Hindlimb muscle (tissue), 1 donor: ENCODE results near the gene ARRDC3. TPM values are rescaled to one million over a fixed set of nuclear protein-coding genes. Genes with fewer than 3 reads are reported as not detected.
"Not testable (repeated sequence)": the region's sequence is repeated elsewhere in the genome, so short reads cannot be mapped to it uniquely, and the experiment has no call there.

ENCODE experiments used
- DNase-seq: peaks from one replicate; pipeline ENCODE4 v3.0.0-alpha.2; 2013
- polyA plus RNA-seq: library from polyadenylated mRNA; unstranded; fragments of 120-200 nt; gene quantifications from one replicate; pipeline ENCODE4 v1.2.1, GENCODE V29; 2013; ENCODE audit not compliant: insufficient read length

ARRDC3 gene
- polyA plus RNA-seq, 1 donor, result 53.0 TPM

DNA sequence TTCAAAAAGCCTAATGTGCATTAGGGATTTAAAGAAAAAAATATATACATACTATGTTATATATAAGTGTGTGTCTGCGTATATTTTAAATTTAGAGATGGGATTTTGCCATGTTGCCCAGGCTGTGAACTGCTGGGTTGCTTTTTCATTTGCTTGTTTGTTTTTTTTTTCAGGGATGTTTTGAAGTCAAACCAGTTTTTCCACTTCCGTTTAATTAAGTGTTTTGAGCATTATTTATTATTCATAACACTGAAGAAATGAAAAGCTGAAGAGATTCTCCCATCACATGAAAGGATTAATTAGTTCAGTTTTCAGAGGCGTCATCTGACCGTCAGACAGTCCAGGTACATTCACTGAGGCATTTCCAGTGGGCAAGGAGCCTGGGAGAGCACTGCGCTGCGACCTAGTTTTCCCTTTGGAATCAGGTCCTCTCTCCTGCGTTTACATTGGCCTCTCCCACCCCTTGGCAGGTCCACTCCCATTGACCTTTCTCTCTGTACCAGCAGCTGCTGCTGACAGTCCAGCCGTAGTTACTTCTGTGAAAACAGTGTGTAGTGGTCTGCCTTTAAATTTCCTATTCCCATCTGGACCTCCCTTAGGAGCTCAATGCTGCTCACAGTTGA is 26.0 kb downstream of the ARRDC3 start:
- DNase-seq, result no peak

DNA sequence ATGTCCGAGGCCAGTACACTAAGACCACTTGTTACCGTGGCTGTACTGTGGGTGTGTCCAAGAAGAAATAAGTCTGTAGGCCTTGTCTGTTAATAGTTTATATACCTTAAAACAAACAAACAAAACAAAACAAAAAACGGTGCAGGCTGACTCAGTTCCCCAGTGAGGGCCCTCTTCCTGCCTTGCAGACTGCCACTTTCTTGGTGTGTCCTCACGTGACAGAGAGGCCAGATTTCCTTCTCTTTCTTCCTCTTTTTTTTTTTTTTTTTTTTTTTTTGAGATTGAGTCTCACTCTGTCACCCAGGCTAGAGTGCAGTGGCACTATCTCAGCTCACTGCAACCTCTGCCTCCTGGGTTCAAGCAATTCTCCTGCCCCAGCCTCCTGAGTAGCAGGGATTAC is 28.2 kb downstream of the ARRDC3 start:
- DNase-seq, result not testable (repeated sequence)

DNA sequence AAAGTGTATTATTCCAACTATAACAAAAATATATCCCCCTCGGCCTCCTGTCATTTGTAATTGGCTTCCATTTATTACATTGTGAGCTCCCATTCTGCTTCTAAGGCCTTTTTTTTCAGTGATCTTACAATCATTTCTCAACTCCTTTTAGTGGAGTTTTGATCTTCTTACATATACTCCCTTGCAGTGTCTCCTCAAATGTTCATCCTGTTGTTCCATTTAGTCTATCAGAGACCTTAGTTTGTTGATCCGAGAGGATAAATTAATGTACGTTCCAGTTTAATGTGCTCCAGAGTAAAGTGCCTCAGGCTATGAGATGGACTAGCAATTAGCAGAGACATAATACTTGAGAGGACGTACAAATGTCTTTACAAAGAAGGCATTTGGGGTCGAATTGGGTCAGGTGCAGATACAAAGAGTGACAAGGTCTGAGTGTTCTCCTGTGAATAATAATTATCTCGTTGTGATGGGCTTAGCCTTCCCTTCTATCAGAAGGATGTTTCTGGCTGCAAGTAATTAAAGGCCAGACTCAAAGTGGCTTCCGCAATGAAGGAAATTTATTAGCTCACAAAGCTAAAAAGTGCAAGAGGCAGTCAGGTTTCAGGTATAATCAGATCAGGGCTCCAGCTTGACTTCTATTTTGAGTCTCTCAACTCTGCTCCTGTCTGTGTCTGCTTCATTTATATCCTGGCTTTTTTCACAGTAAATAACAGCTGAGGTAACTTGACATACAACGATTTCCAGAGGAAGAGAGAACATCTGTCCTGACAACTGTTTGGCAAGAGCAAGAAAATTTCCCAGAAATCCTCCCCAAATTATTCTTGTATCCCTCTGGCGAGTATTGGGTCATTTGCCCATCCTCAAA is 30.1 kb downstream of the ARRDC3 start:
- no peak for DNase-seq

DNA sequence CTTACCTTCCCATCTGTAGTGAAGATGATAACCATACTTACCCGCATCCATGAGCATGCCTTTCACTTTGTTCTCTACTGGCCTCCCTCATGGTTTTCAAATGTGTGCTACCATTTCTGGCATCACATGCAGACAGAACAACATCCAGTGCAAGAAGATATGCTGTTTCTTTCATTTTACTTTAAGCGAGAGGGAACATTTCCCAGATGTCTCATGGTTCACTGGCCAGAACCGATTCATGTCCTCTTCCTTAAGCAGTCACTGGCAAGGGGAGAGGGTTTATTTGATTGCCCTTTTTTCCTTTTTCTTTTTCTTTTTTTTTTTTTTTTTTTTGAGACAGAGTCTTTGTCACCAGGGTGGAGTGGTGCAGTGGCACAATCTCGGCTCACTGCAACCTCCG is 37.7 kb downstream of the ARRDC3 start:
- peak; percentile 34 for DNase-seq

DNA sequence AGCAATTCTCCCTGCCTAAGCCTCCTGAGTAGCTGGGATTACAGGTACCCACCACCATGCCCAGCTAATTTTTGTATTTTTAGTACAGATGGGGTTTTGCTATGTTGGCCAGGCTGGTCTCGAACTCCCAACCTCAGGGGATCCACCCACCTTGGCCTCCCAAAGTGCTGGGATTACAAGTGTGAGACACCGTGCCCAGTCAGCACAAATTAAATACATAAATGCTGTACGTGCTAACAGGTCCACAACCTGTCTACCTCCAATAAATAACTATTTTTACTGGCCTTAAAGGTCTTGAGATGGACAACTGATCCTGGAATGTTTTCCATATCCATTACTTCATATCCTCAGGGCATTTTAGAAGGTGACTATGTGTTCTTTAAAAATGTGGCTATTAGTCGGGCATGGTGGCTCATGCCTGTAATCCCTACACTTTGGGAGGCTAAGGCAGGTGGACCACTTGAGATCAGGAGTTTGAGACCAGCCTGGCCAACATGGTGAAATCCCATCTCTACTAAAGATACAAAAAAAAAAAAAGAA is 38.4 kb downstream of the ARRDC3 start:
- DNase-seq, result not testable (repeated sequence)

DNA sequence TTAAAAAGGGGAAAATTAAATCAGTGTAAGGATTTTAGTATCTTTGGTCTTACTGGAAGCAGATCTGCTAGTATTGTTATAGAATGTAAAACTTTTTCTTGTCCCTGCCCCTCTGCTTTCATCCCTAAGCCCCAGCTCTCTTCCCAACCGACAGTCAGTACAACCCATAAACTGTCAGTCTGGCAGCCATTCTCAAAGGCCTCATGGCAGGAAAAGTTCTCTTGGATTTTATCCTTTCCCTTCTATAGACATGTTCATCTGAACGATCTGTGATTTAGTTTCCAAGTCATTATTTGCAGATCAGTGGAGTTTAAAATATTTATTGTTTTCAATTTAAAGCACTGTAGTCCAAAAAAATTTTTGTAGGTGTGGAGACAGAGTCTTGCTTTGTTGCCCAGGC is 39.2 kb downstream of the ARRDC3 start:
- DNase-seq, result peak; percentile 22

DNA sequence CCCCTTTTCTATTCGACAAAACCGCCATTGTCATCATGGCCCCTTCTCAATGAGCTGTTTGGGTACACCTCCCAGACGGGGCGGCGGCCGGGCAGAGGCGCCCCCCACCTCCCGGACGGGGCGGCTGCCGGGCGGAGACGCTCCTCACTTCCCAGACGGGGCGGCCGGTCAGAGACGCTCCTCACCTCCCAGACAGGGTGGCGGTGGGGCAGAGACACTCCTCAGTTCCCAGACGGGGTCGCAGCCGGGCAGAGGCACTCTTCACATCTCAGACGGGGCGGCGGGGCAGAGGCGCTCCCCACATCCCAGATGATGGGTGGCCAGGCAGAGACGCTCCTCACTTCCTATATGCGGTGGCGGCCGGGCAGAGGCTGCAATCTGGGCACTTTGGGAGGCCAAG is 40.2 kb downstream of the ARRDC3 start:
- not testable (repeated sequence) for DNase-seq

DNA sequence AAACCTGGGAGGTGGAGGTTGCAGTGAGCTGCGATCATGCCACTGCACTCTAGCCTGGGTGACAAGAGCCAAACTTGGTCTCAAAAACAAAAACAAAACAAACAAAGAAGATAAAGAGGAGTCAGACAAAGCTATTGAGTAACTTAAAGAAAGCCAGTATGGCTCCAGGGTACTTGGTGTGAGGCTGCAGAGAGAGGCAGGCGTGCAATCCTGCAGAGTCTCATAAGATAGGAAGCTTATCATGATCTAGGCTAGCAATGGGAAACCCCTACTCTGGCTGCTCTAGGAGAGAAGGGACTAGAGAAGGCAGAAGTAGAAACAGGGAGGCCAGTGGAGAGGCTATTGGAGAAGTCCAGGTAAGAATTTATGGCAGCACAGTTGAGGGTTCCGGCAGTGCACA is 42.0 kb downstream of the ARRDC3 start:
- no peak for DNase-seq

DNA sequence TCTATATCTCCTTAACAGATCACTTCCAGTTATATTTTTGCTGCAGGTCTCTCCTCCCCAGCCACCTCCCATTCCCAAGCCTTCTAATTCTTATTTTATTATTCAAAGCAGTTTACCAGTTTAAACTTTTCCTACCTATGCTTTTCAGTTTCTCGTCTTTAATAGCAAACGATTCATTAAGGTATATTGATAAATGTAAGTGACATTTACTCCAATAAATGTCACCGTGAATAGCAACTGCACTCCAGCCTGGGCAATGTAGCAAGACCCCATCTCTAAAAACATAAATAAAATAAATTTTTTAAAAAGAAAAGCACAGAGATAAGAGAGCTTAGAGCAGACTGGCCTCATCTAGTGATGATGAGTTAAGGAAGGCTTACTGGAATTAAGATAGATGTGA is 42.6 kb downstream of the ARRDC3 start:
- no peak for DNase-seq

DNA sequence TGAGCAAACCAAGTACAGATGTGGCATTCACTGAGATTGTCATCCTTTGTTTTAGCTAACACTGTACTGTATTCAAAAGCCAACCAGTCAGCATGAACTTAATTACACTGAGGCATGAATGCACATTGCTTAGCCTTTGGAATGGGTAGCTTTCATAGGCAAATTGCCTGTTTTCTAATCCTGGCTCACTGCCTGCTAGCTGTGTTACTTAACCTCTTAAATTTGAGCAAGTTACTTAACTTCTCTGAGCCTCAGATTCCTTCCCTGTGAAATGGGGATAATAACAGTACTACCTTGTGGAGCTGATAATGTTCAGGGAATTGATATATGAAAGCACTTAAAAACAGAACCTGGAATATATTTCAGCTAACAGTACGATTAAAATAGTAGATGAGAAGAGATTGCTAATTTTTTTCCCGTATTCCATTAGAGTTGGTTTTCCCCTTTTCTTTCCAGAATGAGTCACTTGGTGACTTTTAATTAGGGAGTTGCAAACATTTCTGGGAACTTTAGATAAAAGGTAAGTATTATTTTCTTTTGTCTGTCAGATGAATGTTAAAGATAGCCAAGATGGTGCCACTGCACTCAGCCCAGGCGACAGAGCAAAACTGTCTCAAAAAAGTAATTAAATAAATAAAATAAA is 43.9 kb downstream of the ARRDC3 start:
- no peak for DNase-seq

DNA sequence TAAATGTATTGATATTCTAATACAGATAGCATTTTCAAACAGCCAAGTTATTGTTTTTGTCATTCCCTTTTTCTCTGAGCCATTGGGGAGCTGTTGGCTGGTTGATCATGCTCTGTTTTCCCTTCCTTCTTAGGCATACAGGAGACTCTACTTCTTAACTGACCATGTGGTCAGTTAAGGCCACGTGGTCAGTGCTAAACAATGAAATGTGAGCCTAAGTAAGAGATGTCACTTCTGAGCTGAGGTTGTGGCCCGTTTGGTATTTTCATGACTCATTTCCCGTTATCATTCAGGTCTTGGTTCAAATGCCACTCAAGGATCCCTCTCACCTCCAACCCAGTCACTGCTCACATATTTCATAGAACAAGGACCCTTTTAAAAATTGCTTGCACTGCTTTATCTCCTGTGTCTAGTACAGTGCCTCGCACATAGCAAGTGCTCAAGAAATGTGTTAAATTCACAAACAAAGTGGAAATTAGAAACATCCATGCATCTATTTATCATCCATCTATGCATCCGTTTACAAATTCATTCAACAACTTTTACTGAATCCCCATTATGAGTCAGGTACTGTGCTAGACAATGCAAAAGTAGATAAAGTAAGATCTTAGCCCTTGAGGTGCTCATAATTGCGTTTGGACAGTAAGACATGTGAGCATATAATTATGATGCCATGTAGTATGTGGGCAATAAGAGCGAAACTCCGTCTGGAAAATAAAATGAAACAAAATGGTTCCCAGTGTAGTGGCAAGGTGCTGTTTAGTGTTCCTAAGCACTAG is 50.7 kb downstream of the ARRDC3 start:
- no peak for DNase-seq

DNA sequence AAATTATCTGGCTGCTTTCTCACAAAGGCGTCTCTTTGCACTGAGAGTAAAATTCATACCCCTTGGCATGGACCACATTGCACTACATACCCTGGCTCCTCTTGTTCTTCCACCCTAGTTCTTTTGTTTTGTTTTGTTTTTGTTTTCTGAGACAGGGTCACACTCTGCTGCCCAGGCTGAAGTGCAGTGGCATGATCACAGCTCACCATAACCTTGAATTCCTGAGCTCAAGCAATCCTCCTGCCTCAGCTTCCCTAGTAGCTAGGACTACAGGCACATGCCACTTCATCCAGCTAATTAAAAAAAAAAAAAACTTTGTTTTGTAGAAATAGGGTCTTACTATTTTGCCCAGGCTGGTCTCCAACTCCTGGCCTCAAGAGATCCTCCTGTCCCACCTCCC is 51.4 kb downstream of the ARRDC3 start:
- no peak for DNase-seq

DNA sequence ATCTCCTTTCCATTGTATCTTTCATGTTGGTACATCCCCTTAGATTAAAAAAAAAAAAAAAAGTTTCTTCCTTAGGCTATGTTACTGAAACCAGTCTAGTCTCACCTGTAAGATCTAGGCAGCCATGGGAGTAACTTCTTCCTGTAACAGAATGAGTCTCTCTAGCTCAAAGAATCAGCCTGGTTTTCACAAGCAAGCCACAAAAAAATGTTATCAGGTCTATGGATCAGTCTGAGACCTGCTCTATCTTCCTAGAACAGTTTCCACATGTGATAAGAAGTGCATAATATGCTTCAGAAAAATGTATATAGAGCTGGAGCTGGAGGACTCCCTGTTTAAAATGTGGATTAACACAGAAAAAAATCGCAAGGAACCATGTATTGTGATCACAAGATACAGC is 53.8 kb downstream of the ARRDC3 start:
- no peak for DNase-seq

DNA sequence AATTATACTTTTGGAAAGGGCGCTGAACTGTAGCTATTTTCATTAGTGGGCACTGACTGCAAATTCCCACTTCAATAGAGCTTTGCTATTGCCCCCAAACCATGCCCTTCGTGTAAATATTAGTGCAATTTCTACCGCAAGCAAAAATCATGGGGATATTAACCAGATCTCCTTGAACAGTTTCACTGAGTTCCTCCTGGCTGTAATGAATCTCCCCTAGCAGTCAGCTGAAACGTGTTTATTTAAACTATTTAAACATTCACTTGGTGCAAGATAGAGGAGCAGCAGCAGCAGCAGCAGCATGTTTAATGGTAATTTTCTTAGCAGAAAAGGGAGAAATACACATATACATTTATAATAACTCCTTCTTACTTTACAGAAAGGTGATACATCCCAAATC is 54.4 kb downstream of the ARRDC3 start:
- no peak for DNase-seq

DNA sequence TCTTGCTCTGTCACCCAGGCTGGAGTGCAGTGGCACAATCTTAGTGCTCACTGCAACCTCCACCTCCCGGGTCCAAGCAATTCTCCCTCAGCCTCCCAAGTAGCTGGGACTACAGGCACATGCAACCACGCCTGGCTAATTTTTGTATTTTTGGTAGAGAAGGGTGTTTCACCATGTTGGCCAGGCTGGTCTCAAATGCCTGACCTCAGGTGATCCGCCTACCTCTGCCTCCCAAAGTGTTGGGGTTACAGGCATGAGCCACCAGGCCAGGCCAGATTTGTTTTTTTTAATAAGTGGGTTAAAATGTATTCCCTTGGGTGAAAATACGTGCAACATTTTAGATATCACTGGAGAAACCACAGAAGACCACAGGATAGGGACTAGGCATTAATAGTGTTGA is 60.1 kb downstream of the ARRDC3 start:
- not testable (repeated sequence) for DNase-seq

DNA sequence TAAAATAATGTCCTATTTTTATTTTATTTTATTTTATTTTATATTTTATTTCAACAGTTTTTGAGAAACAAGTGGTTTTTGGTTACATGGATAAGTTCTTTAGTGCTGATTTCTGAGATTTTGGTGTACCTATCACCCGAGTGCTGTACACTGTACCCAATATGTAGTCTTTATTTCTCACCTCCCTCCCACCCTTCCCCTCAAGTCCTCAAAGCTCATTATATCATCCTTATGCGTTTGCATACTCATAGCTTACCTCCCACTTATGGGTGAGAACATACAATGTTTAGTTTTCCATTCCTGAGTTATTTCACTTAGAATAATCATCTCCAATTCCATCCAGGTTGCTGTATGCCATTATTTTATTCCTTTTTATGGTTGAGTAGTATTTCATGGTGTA is 63.5 kb downstream of the ARRDC3 start:
- no peak for DNase-seq

DNA sequence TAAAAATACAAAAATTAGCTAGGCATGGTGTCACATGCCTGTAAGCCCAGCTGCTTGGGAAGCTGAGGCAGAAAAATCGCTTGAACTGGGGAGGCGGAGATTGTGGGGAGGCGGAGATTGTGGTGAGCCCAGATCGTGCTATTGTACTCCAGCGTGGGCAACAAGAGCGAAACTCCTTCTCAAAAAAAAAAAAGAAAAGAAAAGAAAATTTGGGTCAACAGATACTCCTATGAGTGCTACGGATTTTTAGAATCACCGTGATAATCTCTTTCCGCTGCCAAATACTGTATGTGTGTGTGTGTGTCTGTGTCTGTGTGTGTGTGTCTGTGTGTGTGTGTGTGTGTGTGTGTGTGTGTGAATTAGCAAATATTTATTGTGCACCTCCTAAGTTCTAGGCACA is 64.4 kb downstream of the ARRDC3 start:
- DNase-seq, result no peak
